Naive thymus-derived CD4-positive, alpha-beta T cell (primary cell): Measurements from ENCODE around the gene SPON1. TPM values are rescaled to one million over a fixed set of nuclear protein-coding genes. Genes with fewer than 3 reads are reported as not detected.

Source experiments
- ATAC-seq: fragments of 150-1000 bp; cut with Tn5 transposase; 2 replicates; pipeline ENCODE4 v1.10.0; 2021; ENCODE audit warnings: mild to moderate bottlenecking, moderate library complexity
- CTCF ChIA-PET: fragments of 350-600 bp; sonication (Branson Sonifier 250); formaldehyde crosslinking; loops from one replicate; lab custom pipeline; 2021; ENCODE audit warnings: antibody characterized with exemption; lab: Charles Lee
- POLR2A ChIA-PET: fragments of 350-600 bp; sonication (Branson Sonifier 250); formaldehyde crosslinking; loops from one replicate; lab custom pipeline; 2021; ENCODE audit warnings: antibody characterized with exemption, inconsistent platforms; lab: Charles Lee
- DNase-seq, 9 donors: peaks; one replicate each; pipeline versions ENCODE4 v3.0.0 to v3.0.0-alpha.2; 2020 to 2022; ENCODE audit warnings: mixed read lengths in 1 of 9
- H3K27ac ChIP-seq: one replicate; pipeline ENCODE4 v1.7.0; 2013; ENCODE audit warnings: mild to moderate bottlenecking, low read depth, low read length, moderate library complexity
- H3K27me3 ChIP-seq, 2 donors: one replicate each; pipeline ENCODE4 v1.7.0; 2013; ENCODE audit warnings: low read length in 2 of 2, mild to moderate bottlenecking in 2 of 2, moderate library complexity in 2 of 2; ENCODE audit not compliant: control insufficient read depth in 2 of 2, insufficient read depth in 2 of 2
- H3K36me3 ChIP-seq, 3 experiments: 1 replicate in 2 of 3; 2 replicates in 1 of 3; pipeline ENCODE4 v1.7.0; 2013; ENCODE audit warnings: low read length in 3 of 3, mild to moderate bottlenecking in 3 of 3, moderate library complexity in 1 of 3; ENCODE audit not compliant: insufficient read depth in 3 of 3, control insufficient read depth in 2 of 3
- H3K4me1 ChIP-seq, 2 donors: one replicate each; pipeline ENCODE4 v1.7.0; 2013; ENCODE audit warnings: low read length in 2 of 2, mild to moderate bottlenecking in 2 of 2, moderate library complexity in 1 of 2; ENCODE audit not compliant: control insufficient read depth in 2 of 2, insufficient read depth in 2 of 2
- H3K4me3 ChIP-seq: 2 replicates; pipeline ENCODE4 v1.7.0; 2013; ENCODE audit warnings: mild to moderate bottlenecking, low read length
- H3K9me3 ChIP-seq, 3 experiments: 1 replicate in 2 of 3; 2 replicates in 1 of 3; pipeline ENCODE4 v1.7.0; 2013; ENCODE audit warnings: low read length in 3 of 3; ENCODE audit not compliant: control insufficient read depth in 2 of 3
- H3K27ac Mint-ChIP-seq, 9 donors: one replicate each; pipeline ENCODE4 v1.8.0; 2020 to 2022; ENCODE audit warnings: mixed read lengths in 9 of 9, mild to moderate bottlenecking in 8 of 9, moderate library complexity in 5 of 9, inconsistent platforms in 2 of 9
- H3K27me3 Mint-ChIP-seq, 5 donors: one replicate each; pipeline ENCODE4 v1.8.0; 2021 to 2022; ENCODE audit warnings: mixed read lengths in 5 of 5, mild to moderate bottlenecking in 1 of 5
- H3K36me3 Mint-ChIP-seq, 5 donors: one replicate each; pipeline ENCODE4 v1.8.0; 2020 to 2022; ENCODE audit warnings: mixed read lengths in 5 of 5, mild to moderate bottlenecking in 3 of 5, inconsistent platforms in 1 of 5
- H3K4me1 Mint-ChIP-seq, 7 donors: one replicate each; pipeline ENCODE4 v1.8.0; 2020 to 2022; ENCODE audit warnings: mixed read lengths in 7 of 7, mild to moderate bottlenecking in 3 of 7, inconsistent platforms in 1 of 7
- H3K4me3 Mint-ChIP-seq, 10 donors: one replicate each; pipeline ENCODE4 v1.8.0; 2020 to 2022; ENCODE audit warnings: mild to moderate bottlenecking in 10 of 10, mixed read lengths in 10 of 10, moderate library complexity in 6 of 10, inconsistent platforms in 2 of 10
- H3K9me3 Mint-ChIP-seq, 11 donors: one replicate each; pipeline ENCODE4 v1.8.0; 2020 to 2022; ENCODE audit warnings: mixed read lengths in 11 of 11, mild to moderate bottlenecking in 4 of 11, inconsistent platforms in 1 of 11, moderate library complexity in 1 of 11
- intact Hi-C, 2 donors: fragments of 100-400 bp; cut with micrococcal nuclease; formaldehyde crosslinking; loops; one replicate each; pipeline ENCODE4 v1.15.1; 2023
- polyA plus RNA-seq, 2 donors: library from polyadenylated mRNA; unstranded; fragments of 300-500 nt; fragmentation: Illumina TruSeq; gene quantifications; one replicate each; pipeline ENCODE4 v1.2.3, GENCODE V29; 2021
- total RNA-seq, 6 experiments: library from RNA in 5 of 6; stranded (reverse) in 5 of 6; gene quantifications; 1 replicate in 5 of 6; 2 replicates in 1 of 6; pipeline ENCODE4 v1.2.3 and lab custom pipeline; 2021 to 2026

SPON1 gene
- total and polyA plus RNA-seq, 7 experiments from 2014 or later = 0.35 to 20.8 (median 1.6) TPM

- H3K27me3 ChIP-seq = no peaks in the 10 kb centered on the region
- ChIA-PET CTCF (no interaction called here), POLR2A (no interaction called here)
- no peaks in the 10 kb centered on the region for H3K4me1 ChIP-seq
- Mint-ChIP-seq H3K4me1 (peaks cover under 1 to 5% (median 4%) of the 10 kb centered on the region in 7 donors), H3K27me3 (peaks cover 0 to 21% (median 0%) of the 10 kb centered on the region in 5 donors), H3K9me3 (no peaks in the 10 kb centered on the region), H3K36me3 (no peaks in the 10 kb centered on the region), H3K4me3 (no peak overlapping the region), H3K27ac (no peak overlapping the region)
- H3K27ac ChIP-seq = no peak overlapping the region
- H3K36me3 ChIP-seq = no peaks in the 10 kb centered on the region
- ATAC-seq (no peak), DNase-seq (no peak)
- intact Hi-C loops = no loop called here
- no peak overlapping the region for H3K4me3 ChIP-seq
- H3K9me3 ChIP-seq = no peaks in the 10 kb centered on the region
These were observed 279.7 kb downstream of the SPON1 start for GRCh38 chr11:14242187-14242586.

- Histone ChIP-seq H3K4me1 (no peaks in the 10 kb centered on the region), H3K36me3 (no peaks in the 10 kb centered on the region), H3K27me3 (no peaks in the 10 kb centered on the region), H3K9me3 (no peaks in the 10 kb centered on the region), H3K4me3 (no peak overlapping the region), H3K27ac (no peak overlapping the region)
- Mint-ChIP-seq H3K4me1 (peaks cover under 1 to 11% (median 9%) of the 10 kb centered on the region in 7 donors), H3K27ac (no peak overlapping the region), H3K36me3 (no peaks in the 10 kb centered on the region), H3K27me3 (peaks cover 0 to 26% (median 0%) of the 10 kb centered on the region in 5 donors), H3K9me3 (no peaks in the 10 kb centered on the region), H3K4me3 (no peak overlapping the region)
- ChIA-PET CTCF (no interaction called here), POLR2A (no interaction called here)
- ATAC-seq (no peak), DNase-seq (no peak)
- intact Hi-C loops = no loop called here
These were observed 280.2 kb downstream of the SPON1 start for GRCh38 chr11:14242733-14243132.

GRCh38 chr11:14244926-14245325 lies 282.4 kb downstream of the SPON1 start:
- no peaks in the 10 kb centered on the region for H3K36me3 Mint-ChIP-seq
- H3K4me3 Mint-ChIP-seq = no peak overlapping the region
- Histone ChIP-seq H3K36me3 (no peaks in the 10 kb centered on the region), H3K27ac (no peak overlapping the region), H3K27me3 (no peaks in the 10 kb centered on the region), H3K9me3 (no peaks in the 10 kb centered on the region), H3K4me3 (no peak overlapping the region), H3K4me1 (peaks cover 12 to 13% of the 10 kb centered on the region in 2 donors)
- H3K27me3 Mint-ChIP-seq = peaks cover 0 to 24% (median 0%) of the 10 kb centered on the region in 5 donors
- H3K9me3 Mint-ChIP-seq = no peaks in the 10 kb centered on the region
- intact Hi-C loops = loop anchor here in 1 of 2 donors (5.0 kb wide), 1 partner anchor 168 kb away; no protein-coding TSS in a partner anchor
- CTCF ChIA-PET = interaction anchor here (0.9 kb wide), 1 partner anchor 470 kb away, joined by 3 read pairs; no protein-coding TSS in a partner anchor
- ATAC-seq (no peak), DNase-seq (no peak)
- H3K27ac Mint-ChIP-seq = no peak overlapping the region
- POLR2A ChIA-PET = no interaction called here
- H3K4me1 Mint-ChIP-seq = peaks cover 13 to 28% (median 24%) of the 10 kb centered on the region in 7 donors

- no peak for DNase-seq
- Mint-ChIP-seq H3K36me3 (no peaks in the 10 kb centered on the region), H3K27ac (no peak overlapping the region), H3K4me3 (no peak overlapping the region), H3K4me1 (peaks cover 13 to 28% (median 24%) of the 10 kb centered on the region in 7 donors), H3K9me3 (no peaks in the 10 kb centered on the region), H3K27me3 (peaks cover 0 to 27% (median 0%) of the 10 kb centered on the region in 5 donors)
- no peak for ATAC-seq
- Histone ChIP-seq H3K27me3 (no peaks in the 10 kb centered on the region), H3K9me3 (no peaks in the 10 kb centered on the region), H3K27ac (no peak overlapping the region), H3K4me1 (peaks cover 12 to 13% of the 10 kb centered on the region in 2 donors), H3K4me3 (no peak overlapping the region), H3K36me3 (no peaks in the 10 kb centered on the region)
- intact Hi-C loops = loop anchor here in 1 of 2 donors (5.0 kb wide), 1 partner anchor 168 kb away; no protein-coding TSS in a partner anchor
- ChIA-PET POLR2A (no interaction called here), CTCF (interaction anchor here (0.9 to 1.1 kb wide), 2 partner anchors 468 to 471 kb away, joined by 3 read pairs; no protein-coding TSS in a partner anchor)
These were observed 282.9 kb downstream of the SPON1 start for GRCh38 chr11:14245444-14245843.

- H3K36me3 Mint-ChIP-seq = no peaks in the 10 kb centered on the region
- H3K4me1 Mint-ChIP-seq = peaks cover 13 to 28% (median 24%) of the 10 kb centered on the region in 7 donors
- no peaks in the 10 kb centered on the region for H3K36me3 ChIP-seq
- peaks cover 12 to 13% of the 10 kb centered on the region in 2 donors for H3K4me1 ChIP-seq
- no peaks in the 10 kb centered on the region for H3K27me3 ChIP-seq
- ChIA-PET CTCF (interaction anchor here (0.6 to 2.5 kb wide), 11 partner anchors 100 to 761 kb away, joined by 3 to 21 read pairs (median 6); no protein-coding TSS in a partner anchor), POLR2A (interaction anchor here (0.6 to 1.1 kb wide), 2 partner anchors 290 to 472 kb away, joined by 6 to 7 read pairs; no protein-coding TSS in a partner anchor)
- ATAC-seq (no peak), DNase-seq (peak in 4 of 9 donors; percentile 27 to 40 (median 32))
- peak overlapping the region; percentile 46 to 77 (median 72) for H3K4me3 Mint-ChIP-seq
- peak overlapping the region in 4 of 9 donors; percentile 42 to 89 (median 76) for H3K27ac Mint-ChIP-seq
- peak overlapping the region; percentile 31 for H3K4me3 ChIP-seq
- no peaks in the 10 kb centered on the region for H3K9me3 Mint-ChIP-seq
- H3K27me3 Mint-ChIP-seq = peaks cover 0 to 22% (median 0%) of the 10 kb centered on the region in 5 donors
- H3K9me3 ChIP-seq = no peaks in the 10 kb centered on the region
- no peak overlapping the region for H3K27ac ChIP-seq
- intact Hi-C loops = loop anchor here (1.0 to 5.0 kb wide), 3 partner anchors 171 to 388 kb away; no protein-coding TSS in a partner anchor
These were observed 286.1 kb downstream of the SPON1 start for GRCh38 chr11:14248580-14248981.

GRCh38 chr11:14249121-14249963 lies 286.8 kb downstream of the SPON1 start:
- ChIA-PET POLR2A (interaction anchor here (1.2 kb wide), 1 partner anchor 473 kb away, joined by 5 read pairs; no protein-coding TSS in a partner anchor), CTCF (interaction anchor here (0.6 to 5.2 kb wide), 19 partner anchors 9 to 762 kb away, joined by 3 to 37 read pairs (median 6); partner anchors contain the start of gene SPON1)
- Histone ChIP-seq H3K4me3 (peak overlapping the region; percentile 31), H3K27ac (no peak overlapping the region), H3K9me3 (no peaks in the 10 kb centered on the region), H3K27me3 (no peaks in the 10 kb centered on the region), H3K36me3 (no peaks in the 10 kb centered on the region), H3K4me1 (peaks cover 12 to 13% of the 10 kb centered on the region in 2 donors)
- peak overlapping the region in 2 of 9 donors; percentile 71 to 80 for H3K27ac Mint-ChIP-seq
- intact Hi-C loops = loop anchor here (1.0 to 5.0 kb wide), 9 partner anchors 101 to 762 kb away; partner anchors contain the start of gene FAR1 (in 1 of the 2)
- H3K4me3 Mint-ChIP-seq = peak overlapping the region; percentile 46 to 77 (median 72)
- H3K36me3 Mint-ChIP-seq = no peaks in the 10 kb centered on the region
- H3K27me3 Mint-ChIP-seq = peaks cover 0 to 22% (median 0%) of the 10 kb centered on the region in 5 donors
- no peaks in the 10 kb centered on the region for H3K9me3 Mint-ChIP-seq
- DNase-seq (peak; percentile 42 to 77 (median 62)), ATAC-seq (peak; percentile 75)
- peaks cover 13 to 28% (median 24%) of the 10 kb centered on the region in 7 donors for H3K4me1 Mint-ChIP-seq
